DLD1 (cell line): ENCODE data around the gene RNF175.

Experiments
- in situ Hi-C: cut with HindIII; loops from 2 replicates; pipeline ENCODE4 v1.10.0; 2017; ENCODE audit warnings: low sequenced_read_pairs

The RNF175 gene

DNA sequence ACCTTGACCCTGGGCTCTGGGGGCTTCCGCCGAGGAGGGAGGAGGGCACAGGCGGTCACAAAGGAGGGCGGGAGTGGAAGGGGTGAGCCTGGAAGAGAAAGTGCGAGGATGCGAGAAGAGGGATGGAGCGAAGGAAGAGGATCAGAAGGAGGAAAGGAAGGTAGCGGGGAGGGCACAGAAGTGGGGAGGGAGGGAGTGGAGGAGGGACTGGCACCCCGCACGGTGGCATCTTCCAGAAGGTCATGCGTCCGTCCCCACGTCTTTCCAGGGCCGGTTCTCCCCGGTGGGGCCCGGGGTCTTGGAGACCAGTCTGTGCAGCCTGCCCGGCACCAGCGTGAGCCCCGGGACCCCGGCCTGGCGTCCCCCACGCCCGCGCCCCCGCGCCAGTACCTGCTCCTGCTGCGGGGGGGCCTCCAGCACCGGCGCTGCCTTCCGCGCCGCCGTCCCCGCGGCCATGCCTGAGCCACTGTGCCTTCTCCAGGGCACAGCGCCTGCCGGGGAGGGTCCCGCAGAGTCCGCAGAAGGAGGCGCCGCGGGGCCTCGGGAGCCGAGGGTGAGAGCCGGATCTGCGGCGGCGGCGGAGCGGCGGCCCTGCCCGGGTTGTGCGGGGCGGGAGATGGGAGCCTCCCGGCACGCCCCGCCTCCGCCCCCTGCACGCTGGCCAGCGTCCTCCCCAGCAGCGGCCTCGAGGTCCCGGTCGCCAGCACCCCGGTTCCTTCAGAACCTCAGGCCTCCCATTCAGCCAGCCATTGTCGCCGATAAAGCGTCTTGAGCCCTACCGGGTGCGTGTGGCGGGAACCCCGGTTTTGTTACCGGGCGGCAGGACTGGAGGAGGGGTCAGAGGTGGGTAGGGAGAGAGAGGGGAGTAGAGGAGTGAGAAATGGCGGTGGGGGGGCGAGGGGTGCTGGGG lies at the start of gene RNF175:
TSS of gene RNF175 (minus strand) at position 618 of the 910 bp plus-strand sequence. CDS start at position 456, 162 bp downstream.
- in situ Hi-C loops = no loop called here

DNA sequence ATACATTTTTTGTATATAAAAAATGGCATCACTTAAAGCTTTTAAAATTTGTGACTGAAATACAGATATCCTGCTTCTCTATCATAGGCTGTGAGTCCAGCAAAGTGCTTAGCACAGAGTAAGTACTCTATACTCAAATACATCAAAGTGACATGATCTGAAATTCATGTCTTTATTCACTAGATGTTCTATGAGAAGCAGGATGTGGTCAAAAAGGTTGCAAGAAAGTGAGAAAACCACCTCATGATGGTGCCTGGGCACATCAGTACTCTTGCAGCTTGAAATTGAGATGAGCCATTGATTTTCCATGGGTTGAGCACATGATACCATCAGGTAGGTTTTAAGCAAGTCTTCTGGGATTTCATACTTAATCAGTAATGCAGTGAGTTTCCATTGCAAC lies 49.5 kb upstream of the RNF175 start:
- in situ Hi-C loops = no loop called here

DNA sequence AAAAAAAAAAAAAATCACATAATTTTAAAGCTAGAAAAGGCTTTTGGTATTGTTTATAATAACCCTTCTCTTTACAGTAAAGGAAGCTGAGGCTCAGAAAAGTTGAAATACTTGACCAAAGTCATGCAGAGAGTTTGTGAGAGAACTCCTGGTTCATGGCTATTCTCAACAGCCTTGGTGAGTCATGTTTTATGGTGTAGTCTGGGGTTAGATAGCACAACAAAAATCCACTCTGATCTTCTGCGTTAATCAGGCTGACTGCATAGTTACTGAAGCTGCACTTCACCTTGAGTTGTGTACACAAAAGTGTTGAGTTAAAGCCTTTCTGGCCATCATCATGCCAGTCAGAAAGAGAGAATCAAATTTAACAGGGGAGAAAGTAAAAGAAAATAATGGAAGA lies 48.4 kb upstream of the RNF175 start:
- in situ Hi-C loops = no loop called here

DNA sequence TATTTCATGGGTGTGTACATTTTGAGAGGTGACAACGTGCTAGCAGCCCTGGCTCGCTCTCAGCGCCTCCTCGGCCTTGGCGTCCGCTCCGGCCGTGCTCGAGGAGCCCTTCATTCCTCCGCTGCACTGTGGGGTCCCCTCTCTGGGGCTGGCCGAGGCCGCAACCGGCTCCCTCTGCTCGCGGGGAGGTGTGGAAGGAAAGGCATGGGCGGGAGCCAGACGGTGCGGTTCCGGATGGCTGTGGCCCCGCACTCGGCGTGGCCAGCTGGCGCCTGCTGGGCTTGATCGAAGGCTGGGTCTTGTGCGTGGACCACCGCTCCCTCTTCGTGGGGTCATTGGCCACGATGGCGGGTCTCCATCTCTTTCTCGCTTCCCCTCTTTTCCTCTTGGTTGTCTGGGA lies 46.2 kb upstream of the RNF175 start:
- in situ Hi-C loops = no loop called here

DNA sequence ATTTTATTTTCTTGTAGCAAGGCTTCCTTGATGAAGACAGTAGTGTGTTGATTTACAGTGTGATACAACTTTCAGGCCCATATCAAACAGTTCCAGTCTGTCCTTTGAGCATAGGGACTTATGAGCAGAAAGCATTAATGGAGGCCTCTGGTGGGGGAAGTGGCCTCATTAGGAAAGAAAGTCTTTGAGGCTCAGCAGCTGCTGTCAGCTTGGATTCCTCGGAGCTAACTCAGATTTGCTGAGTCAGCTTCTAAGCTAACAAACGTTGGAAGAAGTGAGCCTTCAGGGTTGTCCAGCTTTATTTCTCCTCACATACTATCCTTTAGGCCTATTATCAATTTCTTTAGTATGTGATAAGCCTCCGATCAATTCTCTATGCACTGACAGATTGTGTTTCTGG lies 44.9 kb upstream of the RNF175 start:
- in situ Hi-C loops = no loop called here

DNA sequence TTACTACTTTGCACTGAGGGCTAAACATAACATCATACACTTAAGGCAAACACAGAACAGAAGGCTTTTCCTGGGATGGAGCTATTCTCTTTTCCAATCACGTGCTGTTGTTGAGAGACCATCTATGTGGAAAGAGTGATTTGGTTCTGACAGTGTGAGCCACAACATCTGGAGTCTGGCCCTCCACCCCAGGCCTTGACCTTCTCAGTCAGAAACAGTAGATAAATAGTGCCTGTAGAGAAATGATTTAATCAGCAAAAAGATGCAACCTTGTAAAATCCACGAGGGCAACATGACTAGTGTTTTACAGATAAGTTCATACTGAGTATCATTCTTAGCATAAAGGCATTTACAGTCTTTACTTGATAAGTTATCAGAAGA lies 39.9 kb upstream of the RNF175 start:
- in situ Hi-C loops = no loop called here

DNA sequence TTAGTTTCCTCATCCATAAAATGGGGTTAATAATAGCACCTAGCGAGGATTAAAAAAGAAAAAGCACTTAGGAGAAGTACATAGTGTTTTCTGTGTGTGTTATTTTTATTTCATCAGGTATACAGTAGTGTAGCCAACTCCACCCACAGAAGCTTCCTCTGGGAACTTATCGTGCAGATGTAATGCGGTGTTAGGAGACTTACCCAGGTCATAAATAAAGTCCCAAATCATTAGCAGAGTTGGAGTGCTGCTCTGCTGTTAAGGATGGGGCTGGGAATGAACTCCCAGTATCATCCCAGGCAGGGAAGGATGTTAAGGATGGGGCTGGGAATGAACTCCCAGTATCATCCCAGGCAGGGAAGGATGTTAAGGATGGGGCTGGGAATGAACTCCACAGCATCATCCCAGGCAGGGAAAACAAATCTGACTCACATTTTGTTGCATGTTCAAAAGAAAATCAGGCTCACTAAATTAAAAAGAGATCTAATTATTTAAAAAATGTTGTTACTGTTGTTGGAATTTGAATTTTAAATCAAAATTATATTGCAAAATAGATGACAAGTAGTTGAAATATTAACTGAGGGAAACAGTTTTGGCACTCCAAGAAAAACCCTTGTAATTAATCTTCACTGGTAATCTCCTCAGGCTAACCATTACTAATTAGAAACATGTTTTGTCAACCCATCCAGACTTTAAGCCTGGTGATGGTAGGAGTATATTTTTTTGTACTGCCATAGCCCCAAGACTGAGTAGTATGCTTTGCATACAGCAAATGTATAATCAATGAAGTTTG lies 39.3 kb upstream of the RNF175 start:
- in situ Hi-C loops = no loop called here

DNA sequence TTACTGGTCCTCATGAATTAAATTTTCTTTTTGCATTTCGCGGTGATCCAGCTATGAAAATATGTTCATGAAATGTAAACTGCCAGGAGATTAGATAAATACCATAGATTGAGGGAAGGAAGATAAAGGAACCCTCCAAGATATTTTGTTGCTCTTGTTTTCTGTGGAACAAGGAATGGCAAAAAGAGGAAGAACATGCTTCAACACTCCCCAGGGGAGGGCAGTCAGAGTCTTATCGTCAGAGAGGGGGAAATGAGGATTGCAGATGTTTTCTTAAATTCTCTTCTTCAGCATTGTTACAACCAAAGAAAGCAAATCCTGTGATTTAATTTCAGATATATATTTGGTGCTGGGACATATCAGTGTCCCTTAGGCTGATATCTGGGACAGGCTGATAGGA lies 38.6 kb upstream of the RNF175 start:
- in situ Hi-C loops = no loop called here

DNA sequence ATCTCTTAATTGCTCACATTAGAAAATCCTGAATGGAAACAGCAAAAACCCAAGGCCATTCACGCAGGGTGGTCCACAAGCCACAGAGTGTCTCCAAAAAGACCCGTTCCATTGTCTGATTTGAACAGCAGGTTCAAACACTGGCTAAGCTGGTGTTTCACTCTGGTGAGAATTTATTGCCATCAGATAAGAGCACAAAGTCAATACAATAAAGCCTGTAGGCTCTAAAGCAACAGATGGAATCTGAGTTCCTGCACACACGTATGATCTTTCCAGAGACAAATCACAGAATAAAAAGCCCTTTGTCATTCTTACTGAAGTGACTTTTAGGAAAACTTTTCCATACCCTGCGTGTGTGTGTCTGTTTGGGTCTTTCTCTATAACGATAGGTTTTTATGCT lies 34.2 kb upstream of the RNF175 start:
- in situ Hi-C loops = no loop called here

DNA sequence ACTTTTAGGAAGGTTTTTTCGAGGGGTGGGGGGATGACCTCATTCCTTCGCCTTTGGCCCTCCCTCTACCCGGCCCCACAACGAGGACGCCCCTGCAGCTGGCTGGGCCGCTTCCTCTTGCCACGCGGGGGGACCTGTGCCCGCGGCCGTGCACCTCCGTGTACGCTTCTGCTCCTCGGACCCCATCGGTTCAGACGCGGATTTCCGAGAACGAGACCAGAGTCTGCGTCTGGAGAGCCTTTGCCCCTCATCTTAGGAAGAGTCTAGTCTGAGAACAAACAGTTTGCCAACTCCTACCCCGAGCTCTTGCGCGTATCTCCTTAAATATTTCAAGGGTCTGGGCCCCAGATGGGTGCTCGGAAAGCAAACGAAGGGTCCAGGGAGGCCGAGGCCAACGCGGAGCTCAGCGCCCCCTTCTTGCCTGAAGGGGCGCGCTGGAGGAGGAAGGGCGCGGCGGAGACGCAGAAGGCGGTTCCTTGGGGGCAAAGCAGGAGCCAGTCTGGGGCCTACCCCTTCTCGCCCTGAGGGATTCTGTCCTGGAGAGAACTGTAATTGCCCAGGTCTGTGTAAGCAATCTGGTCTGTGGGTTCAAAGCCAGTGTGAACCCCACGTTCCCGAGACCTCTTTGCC lies 32.9 kb upstream of the RNF175 start:
- in situ Hi-C loops = no loop called here

DNA sequence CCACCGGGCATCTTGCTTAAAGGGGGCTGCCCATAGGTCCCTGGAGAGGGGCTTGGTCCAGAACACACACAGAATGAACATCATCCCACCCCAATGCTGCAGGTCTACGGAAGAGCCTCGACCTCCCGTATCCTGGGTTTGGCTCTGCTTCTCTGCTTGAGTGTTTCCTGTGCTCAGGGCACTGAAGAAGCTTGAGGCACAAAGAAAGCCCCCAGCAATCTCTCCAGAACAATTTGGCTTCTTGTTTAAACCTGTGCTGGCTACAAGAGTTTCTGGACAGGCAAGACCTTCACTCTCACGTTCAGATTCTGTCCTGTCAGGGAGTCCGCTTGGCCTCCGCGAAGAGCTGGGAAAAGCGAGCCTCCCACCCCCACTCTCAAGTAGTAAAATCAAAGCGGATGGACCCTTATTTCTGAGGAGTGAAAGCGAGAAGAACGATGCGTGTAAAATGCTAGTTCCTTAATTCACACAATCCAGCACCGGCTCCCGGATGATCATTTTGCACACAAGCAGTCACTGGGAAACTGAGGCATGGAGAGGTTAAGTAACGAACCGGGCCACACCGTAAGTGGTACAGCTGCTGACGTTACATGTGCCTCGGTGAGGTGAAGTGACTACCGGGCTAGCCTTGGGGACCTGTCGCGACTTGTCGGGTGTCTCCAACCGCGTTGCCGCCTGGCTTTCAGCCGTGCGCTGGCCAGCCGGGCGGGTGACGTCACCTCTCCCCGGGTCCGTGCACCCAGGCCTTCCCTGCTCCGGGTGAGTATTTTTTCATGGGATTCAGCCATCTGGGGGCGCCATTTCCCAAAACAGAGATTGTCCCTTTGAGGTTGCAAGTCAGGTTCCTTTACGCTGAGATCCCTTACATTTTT lies 32.2 kb upstream of the RNF175 start:
- in situ Hi-C loops = no loop called here

DNA sequence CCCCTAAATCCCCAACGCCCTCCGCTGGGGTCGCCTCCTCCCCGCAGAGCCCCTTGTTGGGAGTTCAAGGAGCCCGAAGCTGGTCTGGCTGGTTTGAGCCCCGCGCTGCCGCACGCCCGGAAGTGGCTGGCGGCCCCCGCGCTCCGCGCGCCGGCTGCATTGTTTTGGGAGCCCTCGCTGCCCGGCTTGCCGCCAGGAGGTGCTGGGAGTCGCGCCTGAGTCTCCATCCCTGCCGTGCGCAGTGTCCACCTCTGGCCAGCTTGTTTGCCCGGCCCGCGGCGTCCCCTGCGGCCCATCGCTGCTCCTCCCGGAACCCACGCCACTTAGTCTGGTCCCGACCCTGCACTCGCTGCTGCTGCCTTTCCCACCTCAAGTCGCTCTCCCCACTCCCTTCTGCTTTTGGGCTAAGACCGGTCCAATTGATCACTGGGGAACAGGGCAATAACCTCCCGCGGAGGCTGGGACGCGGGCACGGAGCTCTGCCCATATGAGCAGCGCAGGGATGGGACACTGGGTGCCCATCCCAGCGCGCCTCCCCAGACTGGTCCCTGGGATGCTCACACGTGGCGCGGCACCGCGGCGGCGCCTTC lies 31.2 kb upstream of the RNF175 start:
- in situ Hi-C loops = no loop called here

DNA sequence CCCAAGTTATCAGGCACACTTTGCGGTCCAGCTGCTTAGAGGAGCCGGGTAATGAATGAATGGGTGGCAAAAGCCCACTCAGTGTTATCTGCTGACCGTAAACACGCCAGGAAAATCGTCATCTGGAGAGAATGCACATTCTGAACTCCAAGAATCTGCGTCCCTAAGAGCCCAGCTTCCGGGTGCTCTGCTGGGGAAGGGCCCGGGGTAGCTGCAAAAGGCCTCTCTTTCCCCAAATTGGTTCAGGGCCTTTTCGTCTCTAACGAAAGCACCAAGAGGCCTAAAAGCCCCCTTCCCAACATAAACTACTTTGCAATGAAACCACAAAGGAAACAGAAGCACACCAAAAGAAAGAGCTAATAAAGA lies 30.7 kb upstream of the RNF175 start:
- in situ Hi-C loops = no loop called here

DNA sequence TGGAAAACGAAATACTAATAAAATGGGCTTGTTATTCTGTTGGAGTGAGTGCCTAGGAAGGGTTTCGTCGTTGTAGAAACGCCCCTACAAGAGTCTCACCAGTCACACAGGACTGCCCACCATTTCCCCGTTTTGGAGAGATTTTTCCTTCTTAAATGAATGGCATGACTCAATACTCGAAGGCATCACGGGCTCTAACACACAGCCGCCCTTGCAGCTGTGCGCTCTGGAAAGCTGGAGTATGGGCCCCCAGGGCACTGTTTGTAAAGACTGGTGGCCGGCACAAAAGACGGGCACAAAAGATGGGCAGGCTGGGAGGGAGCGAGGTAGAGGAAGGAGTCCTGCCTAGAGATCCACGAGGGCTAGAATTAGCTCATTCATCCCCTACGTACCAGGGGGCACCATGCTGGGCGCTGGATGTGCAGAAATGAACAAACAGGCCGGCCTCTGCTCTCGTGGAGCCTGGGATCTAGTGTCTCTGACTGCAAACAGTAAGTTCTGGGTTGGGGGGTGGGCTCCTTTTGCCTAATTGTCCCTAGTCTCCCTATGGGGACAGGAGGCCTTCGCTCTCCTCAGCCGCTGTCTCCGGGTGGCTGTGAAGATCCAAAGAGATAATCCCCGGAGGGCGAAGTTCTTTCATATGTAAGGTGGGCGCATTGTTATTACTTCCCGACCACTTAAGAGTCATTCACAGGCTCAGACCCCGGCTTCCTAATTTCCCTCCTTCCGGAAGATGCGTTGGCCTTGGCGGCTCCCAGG lies 30.1 kb upstream of the RNF175 start:
- in situ Hi-C loops = no loop called here

DNA sequence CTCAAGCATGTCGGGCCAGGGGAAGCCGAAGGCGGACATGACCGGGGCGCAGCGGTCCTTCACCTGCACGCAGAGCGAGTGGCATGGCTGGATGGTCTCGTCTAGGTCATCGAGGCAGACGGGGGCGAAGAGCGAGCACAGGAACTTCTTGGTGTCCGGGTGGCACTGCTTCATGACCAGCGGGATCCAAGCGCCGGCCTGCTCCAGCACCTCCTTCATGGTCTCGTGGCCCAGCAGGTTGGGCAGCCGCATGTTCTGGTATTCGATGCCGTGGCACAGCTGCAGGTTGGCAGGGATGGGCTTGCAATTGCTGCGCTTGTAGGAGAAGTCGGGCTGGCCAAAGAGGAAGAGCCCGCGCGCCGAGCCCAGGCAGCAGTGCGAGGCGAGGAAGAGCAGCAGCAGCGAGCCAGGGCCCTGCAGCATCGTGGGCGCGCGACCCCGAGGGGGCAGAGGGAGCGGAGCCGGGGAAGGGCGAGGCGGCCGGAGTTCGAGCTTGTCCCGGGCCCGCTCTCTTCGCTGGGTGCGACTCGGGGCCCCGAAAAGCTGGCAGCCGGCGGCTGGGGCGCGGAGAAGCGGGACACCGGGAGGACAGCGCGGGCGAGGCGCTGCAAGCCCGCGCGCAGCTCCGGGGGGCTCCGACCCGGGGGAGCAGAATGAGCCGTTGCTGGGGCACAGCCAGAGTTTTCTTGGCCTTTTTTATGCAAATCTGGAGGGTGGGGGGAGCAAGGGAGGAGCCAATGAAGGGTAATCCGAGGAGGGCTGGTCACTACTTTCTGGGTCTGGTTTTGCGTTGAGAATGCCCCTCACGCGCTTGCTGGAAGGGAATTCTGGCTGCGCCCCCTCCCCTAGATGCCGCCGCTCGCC lies 28.8 kb upstream of the RNF175 start, which contains the start of gene SFRP2:
TSS of gene SFRP2 (minus strand) at position 671 of the 864 bp plus-strand sequence. CDS start at position 423, 248 bp downstream.
- in situ Hi-C loops = no loop called here

DNA sequence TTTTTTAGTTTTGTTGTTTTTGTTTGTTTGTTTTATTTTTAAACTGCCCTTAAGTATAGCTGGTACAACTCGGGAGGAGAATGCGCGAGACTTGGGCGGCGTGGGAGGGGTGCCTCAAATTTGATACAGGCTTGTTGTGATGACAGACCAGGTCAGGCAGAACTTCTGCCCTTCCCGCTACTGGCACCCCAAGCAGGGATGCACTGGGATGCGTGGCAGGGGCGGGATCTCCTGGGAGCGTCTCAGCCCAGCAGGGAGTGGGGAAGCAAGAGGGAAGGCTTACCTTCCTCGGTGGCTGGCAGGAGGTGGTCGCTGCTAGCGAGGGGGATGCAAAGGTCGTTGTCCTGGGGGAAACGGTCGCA lies 28.2 kb upstream of the RNF175 start:
- in situ Hi-C loops = no loop called here

DNA sequence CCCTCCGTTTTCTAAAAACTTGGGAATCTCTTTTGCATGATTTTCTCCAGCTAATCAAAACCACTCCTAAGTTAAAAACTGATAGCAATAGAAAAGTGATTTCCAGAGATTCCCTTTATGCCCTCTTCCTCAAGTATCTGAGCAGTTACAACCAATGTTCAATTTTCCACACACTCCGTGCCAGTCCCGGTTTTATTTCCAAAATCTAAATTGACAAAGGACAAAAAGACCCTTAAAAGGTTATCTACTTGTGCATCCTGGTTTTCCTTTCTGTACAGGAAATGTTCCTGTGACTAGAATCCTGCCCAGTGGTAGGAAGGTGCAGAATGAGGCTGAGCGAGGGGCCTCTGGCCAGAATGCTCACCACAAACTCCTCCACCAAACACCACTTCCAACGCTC lies 27.8 kb upstream of the RNF175 start:
- in situ Hi-C loops = no loop called here

DNA sequence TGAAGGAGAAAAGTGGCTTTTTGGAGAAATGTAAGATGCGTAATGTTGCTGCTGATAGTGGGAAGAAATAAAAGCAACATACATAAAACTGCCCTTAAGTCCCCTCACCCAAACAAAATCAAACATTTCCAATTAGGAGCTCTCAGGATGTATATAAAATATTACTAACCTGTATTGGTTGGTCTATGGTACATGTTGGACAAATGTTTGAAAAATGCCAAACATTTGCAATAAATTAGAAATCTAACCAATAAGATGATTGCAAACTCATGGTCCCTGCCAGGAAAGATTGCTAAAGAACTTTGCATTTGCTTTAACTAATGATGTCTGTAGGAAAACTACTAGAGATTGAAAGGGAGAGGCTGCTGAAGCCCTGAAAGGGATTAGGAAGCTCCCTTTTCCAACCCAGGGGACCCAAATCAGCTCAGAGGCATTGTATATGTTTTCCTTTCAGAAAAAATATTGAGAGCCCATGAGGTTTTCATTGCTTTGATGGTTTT lies 27.3 kb upstream of the RNF175 start:
- in situ Hi-C loops = no loop called here
